ENCODE measurements around the gene USP40.

DNA sequence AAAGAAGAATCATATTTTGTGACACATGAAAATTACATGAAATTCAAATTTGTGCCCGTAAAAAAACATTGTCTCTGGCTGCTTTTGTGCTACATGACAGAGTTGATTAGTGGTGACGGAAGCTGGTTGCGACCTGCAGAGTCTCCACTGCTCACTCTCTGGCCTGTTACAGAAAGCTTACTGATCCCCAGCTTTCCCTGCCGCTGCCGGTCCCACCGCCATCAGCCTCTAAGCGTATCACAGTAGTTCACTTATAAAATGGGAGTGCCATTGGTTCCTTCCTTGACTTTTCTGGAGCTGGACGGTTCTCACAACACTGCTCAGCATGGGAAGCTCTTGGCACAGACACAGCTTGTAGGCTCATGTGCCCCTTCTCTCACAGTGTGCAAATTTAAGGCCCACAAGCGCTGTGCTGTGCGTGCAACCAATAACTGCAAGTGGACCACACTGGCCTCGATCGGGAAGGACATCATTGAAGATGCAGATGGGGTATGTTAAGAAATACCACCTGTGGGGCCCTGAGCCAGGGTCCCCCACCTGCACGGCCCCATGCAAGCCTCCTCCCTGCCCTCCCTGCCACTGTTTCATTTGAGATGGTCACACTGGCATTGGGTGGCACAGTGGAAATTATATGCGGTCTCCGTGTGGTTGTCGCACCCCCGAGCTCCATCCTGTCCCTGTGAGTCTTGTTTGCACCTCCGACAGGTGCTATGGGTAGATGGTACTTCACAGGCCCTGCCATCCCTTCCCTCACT lies 131.0 kb downstream of the USP40 start:
- TF ChIP-seq, protein P1, sequence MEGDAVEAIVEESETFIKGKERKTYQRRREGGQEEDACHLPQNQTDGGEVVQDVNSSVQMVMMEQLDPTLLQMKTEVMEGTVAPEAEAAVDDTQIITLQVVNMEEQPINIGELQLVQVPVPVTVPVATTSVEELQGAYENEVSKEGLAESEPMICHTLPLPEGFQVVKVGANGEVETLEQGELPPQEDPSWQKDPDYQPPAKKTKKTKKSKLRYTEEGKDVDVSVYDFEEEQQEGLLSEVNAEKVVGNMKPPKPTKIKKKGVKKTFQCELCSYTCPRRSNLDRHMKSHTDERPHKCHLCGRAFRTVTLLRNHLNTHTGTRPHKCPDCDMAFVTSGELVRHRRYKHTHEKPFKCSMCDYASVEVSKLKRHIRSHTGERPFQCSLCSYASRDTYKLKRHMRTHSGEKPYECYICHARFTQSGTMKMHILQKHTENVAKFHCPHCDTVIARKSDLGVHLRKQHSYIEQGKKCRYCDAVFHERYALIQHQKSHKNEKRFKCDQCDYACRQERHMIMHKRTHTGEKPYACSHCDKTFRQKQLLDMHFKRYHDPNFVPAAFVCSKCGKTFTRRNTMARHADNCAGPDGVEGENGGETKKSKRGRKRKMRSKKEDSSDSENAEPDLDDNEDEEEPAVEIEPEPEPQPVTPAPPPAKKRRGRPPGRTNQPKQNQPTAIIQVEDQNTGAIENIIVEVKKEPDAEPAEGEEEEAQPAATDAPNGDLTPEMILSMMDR (IDR thresholded peaks at IDR 0.05 in 4 of 5, conservative IDR thresholded peaks at IDR 0.05 in 1 of 5), result no peak
- TF ChIP-seq POLR2A (IDR thresholded peaks at IDR 0.05), result no peak
